Measurements from ENCODE around the gene STEAP4.
"Not testable (repeated sequence)": the region's sequence is repeated elsewhere in the genome, so short reads cannot be mapped to it uniquely, and the experiment has no call there.

The STEAP4 gene

DNA sequence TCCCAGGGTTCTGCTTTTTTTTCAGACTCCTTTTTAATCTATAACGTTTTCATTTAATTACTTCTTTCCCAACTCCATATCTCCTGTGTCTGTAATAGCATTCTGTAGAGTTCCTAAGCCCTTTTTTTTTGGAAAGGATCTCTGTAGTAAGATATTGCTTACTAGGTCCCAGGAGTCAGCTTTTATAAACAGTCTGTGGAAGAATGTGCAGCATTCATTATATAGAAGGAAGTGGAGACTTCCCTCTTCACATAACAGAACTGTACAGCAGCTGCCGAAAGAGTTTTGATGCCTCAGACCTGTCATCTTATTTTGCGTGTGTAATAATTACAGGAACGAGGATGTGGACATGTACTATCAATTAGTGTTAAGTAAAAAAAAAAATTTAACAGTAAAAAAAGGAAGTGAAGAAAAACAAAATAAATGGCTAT, 7.4 kb upstream of the STEAP4 start:
- no peak for DNase-seq (ENCODE audit: low read depth in 3 of 3, low spot score in 1 of 3)

GRCh38 chr7:88312061-88312663, 5.5 kb upstream of the STEAP4 start:
- no peak for DNase-seq (ENCODE audit: low read depth in 3 of 3, low spot score in 1 of 3)

- DNase-seq (ENCODE audit: low read depth in 3 of 3, low spot score in 1 of 3), result no peak
Measured at GRCh38 chr7:88311675-88312036, 5.0 kb upstream of the STEAP4 start.

DNA sequence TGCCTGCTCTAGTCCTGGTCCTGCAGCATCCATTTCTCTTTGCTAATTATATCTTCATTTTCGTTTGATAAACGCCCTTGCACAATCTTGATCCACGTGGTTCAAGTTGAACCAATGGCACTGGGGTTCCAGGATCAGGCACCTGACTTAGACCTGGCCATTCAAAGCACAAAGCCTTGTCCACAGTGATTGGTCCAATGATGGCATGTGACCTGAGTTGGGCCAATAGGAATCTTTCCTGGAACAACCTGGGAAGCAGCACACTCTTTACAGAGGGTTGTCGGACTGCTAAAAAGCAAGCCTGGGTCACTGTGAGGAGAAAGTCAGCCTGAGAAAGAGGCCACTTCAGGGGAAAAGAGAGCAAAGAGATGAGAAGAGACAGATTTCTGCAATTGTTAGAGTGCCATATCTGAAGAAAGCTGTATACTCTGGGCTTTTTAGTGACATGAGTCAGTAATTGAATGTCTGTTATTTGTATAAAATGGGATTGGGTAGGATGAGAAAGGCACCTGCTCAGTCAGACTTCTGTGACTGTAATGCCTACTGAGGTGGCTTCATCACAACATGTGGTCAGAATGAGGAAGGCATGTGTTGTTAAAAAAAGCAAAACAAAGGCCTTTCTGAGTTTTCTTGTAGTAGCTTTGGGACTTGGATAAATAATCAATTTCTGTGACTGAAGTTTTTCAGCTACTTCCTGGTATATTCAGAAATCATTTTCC, 4.4 kb upstream of the STEAP4 start:
- DNase-seq (ENCODE audit: low read depth in 3 of 3, low spot score in 1 of 3), result no peak

DNA sequence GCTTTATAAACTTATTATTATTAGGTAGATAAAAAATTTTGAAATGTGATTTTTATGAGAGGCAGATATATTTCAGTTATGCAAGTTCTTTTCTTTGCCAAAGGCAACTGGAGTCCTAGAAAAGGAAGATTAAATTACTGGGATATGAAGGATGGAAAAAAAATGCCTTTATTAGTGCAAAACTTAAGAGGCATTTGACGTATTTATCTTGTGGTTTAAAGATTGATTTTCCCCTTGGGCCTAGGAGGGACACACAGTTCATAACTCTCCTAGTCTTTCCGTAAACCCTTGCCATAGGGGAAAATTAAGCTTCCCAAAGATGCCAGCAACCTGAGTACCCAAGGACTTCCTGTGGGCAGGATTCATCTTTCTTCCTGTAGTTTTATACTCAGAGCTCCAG, 3.1 kb upstream of the STEAP4 start:
- no peak for DNase-seq (ENCODE audit: low read depth in 3 of 3, low spot score in 1 of 3)

DNA sequence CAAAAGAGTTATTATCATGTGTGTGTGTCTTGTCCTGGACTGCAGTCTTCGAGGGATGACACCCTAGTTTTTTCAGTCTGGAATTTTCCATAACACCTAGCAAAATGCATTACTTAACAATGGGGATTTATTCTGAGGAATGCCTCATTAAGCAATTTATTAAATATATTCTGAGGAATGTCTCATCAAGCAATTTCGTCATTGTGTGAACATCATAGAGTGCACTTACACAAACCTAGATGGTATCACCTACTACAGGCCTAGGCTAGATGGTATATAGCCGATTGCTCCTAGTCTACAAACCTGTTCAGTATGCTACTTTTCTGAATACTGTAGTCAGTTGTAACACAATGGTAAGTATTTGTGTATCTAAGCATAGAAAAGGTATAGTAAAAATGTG, 1.1 kb upstream of the STEAP4 start:
- DNase-seq (ENCODE audit: low read depth in 3 of 3, low spot score in 1 of 3), result no peak

DNA sequence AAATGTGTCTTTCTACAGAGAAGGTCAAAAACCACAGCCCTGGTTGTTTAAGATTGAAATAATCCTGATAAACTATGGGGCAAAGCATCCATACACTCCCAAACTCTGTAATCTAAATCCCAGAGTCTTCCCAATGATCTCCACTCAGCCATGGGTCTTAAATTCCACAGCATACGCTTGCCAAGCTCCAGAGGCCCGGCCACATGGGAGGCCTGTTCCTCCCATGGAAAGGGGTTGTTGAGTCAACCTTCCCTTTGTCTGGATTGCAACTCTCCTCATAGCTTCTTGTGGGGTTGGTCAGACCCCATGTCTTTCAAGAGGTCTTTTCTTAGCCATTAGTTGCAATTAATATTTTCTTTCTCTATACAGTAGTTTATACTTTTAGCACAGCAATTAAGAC, 718 bp upstream of the STEAP4 start:
- no peak for DNase-seq (ENCODE audit: low read depth in 3 of 3, low spot score in 1 of 3)

DNA sequence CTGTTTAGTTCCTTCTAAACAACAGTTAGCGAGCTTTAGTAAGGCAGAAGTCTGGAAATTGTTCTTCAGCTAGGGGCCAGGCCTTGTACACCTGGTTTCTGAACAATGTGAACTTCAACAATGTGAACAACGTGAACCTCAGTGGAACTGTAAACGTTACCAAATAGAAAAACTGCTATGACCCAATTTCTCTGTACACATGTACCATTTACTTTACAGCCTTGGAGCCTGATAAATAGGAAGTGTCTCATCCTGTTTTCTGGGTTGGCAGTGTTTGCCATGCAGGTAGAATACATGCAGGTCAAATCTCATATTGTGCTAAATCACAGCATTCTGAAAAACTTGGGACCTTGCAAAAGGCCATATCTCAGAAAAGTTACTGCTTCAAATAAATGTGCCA, 1.6 kb downstream of the STEAP4 start:
- DNase-seq (ENCODE audit: low read depth in 3 of 3, low spot score in 1 of 3), result no peak

DNA sequence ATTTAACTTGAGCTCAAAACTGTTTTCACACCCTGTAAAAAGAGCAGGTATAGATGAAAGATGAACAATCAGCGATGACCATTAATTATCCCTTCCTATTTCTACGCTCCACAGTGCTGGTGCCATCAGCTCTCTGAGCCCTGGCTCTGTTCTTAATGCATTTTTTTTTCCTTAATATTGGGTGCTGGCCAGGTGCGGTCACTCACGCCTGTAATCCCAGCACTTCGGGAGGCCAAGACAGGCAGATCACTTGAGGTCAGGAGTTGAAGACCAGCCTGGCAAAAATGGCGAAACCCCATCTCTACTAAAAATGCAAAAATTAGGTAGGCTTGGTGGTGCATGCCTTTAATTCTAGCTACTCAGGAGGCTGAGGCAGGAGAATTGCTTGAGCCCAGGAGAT, 4.2 kb downstream of the STEAP4 start:
- no peak for DNase-seq (ENCODE audit: low read depth in 3 of 3, low spot score in 1 of 3)

DNA sequence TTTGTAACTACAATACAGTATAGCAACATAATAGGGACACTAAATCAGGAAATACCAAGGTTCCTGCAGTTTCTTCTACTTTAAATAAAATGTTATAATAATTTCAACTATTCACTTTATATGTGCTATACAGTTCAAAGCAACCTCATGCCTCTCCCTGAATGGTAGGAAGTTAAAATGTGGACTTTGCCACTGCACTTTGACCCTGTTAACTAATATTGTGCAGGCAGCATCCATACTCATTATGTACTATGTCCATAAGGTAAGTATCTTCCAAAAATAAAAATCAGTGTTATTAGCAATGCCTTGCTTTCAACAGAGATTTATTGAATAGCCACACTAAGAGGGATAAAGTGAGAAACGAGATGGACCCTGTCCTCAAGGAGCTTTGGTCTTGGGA, 4.8 kb downstream of the STEAP4 start:
- DNase-seq (ENCODE audit: low read depth in 3 of 3, low spot score in 1 of 3), result no peak

DNA sequence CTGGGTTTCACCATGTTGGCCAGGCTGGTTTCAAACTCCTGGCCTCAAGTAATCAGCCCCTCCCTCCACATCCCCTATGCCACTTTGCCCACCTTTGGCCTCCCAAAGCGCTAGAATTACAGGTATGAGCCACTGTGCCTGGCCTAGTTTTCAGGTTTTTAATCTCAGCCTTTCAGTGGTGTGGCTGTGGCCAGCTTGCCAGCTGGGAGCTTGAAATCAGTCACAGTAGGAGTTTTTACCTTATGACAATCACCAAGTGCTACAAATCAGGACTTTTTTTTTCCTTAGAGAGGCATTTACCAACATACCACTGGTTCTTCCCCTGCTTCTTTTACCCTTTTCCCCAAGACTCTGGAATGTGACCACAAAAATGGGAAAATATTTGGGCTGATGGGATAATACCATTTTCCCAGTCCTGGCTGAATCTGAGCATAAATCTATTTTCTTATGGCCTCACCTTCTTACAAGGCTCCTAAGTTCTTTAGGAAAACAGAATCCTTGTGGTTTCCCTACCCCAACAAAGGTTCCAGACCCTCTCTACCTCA, 6.2 kb downstream of the STEAP4 start:
- no peak for DNase-seq (ENCODE audit: low read depth in 3 of 3, low spot score in 1 of 3)

- no peak for DNase-seq (ENCODE audit: low read depth in 3 of 3, low spot score in 1 of 3)
Measured at GRCh38 chr7:88299126-88299525, 7.6 kb downstream of the STEAP4 start.

- DNase-seq (ENCODE audit: low read depth in 3 of 3, low spot score in 1 of 3), result no peak
Measured at GRCh38 chr7:88293866-88294265, 12.8 kb downstream of the STEAP4 start.

GRCh38 chr7:88291398-88292173, 15.1 kb downstream of the STEAP4 start:
- DNase-seq (ENCODE audit: low read depth in 3 of 3, low spot score in 1 of 3), result no peak

DNA sequence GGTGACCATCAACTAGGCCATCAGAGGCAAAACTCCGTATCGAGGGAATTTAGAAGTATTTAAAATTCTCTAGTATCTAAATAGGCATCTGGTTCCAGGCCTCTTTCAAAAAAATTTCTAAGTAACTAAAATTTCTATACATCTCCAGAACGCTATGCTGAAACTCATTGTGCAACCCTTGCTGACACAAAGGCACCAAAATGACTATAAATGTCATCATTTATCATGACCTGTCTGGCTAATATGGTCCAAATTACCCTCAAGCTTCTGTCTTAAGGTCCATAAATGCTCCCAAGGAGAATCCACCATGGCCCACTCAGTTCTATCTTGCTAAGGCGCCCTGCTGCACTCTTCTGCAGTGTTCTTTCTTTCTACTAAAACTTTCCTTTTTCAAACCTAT, 16.2 kb downstream of the STEAP4 start:
- no peak for DNase-seq (ENCODE audit: low read depth in 3 of 3, low spot score in 1 of 3)

DNA sequence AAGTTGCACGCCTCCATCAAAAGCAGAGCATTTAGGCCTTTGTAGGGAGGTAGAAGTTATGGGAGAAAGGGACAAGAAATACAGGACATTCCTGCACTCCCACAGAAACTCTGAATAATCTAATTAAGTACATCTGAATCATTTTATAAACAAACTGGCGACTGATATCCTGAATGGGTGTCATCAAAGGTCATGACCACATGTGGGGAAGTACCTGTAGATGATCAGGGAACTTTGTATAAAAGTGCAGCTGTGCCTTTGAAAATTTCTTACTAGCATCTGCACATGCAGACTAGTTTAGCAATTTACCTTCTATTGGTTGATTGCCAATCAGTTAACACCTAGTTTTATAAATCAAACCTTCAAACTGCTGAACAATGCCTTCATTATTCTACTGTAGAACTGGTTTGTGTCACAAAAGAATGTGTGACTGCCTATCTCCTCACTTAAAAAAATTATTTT, 17.1 kb downstream of the STEAP4 start:
- no peak for DNase-seq (ENCODE audit: low read depth in 3 of 3, low spot score in 1 of 3)

DNA sequence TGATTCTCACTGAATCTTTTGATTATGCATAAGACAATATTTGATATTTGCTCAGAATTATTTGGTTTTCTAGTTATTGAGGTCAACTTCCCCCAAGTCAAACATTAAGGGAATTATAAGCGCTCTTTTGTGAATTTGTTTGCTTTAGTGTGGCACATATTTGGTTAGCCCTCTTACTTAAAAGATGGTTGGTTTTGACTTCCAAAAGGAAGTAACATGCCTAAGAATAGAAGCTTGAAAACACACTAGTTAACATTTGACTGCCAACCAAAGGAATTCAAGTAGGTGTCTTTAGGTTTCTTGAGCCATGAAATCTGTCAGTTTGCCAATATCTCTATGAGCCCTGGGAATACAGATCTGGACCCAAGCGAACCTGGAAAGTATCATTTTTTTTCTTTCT, 24.9 kb downstream of the STEAP4 start:
- no peak for DNase-seq (ENCODE audit: low read depth in 3 of 3, low spot score in 1 of 3)

DNA sequence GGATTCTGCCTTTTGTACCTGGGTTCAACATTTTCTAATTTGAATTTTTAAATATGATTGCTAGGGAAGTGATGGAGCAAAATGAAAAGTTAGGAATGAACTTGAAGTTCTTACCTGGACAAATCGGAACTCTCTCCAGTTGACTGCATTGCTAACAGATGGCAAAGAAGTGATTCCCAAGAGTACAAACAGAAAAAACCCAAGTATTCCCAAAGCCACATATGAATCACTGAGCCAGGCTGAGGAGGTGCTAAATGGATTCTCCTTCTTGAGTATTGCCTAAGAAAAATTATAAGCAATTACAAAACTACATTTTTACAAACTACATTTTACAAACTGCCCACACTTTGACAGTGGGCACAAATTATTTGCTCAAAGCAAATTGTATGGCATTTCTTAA, 25.9 kb downstream of the STEAP4 start:
- no peak for DNase-seq (ENCODE audit: low read depth in 3 of 3, low spot score in 1 of 3)

DNA sequence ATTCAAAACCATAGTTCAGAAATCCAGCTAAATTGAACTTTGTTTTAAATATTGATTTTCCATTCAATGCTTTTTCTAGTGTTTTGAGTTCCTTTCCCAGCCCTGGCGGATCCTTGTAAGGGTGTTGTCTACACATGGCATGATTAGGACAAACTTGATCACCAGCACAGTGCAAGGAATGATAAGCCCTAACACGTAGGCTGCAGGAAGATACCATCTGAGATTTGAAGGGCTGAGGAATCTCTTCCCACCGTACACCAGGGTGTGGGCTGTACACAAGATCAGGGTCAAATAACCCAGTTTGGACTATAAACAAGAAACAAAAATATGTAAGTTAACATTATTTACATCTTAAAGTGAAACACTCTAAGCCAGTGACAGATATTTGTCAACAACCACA, 27.4 kb downstream of the STEAP4 start:
- no peak for DNase-seq (ENCODE audit: low read depth in 3 of 3, low spot score in 1 of 3)

DNA sequence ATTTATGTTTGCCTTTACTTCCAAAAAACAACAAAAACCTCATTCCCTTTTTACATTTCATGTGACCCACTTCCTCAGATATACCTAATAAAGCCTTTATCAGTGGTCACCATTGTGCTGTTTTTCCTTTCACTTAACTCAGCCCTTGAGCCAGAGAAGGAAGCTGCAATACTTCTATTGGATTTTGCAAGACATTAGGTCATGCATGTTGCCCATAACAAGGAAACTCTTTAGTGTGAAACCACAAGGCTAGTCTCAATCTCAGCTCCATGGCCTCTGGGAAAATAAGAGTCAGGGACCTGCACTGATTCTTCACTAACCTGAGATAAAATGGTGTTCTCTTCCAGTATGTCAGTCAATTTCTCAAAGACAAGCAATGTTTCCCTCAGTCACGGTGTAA, 27.8 kb downstream of the STEAP4 start:
- no peak for DNase-seq (ENCODE audit: low read depth in 3 of 3, low spot score in 1 of 3)

DNA sequence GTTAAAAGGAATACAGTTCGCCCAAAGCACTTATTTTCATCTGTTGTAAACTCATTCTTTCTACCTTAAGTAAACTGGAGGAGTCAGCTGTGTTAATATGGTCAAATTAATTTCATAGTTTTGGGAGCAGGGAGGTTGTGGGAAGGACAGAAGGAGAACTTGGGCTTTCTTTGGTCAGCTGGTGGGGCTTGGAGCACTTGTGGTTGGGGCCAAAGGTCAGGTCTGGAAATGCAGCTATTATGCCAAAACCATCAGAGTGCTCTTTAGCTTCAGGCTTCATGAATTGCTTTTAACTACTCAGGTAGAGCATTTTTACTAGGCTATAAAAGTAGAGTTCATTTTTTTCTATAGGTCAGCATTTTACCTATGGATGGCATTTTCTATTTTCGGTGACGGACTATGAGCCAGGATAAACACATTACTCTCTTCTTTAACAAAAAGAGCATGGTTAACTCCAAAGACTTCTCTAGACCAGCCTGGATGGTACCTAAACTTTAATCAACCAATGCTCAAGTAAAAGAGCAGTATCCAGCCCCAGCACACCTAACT, 30.0 kb downstream of the STEAP4 start:
- no peak for DNase-seq (ENCODE audit: low read depth in 3 of 3, low spot score in 1 of 3)

DNA sequence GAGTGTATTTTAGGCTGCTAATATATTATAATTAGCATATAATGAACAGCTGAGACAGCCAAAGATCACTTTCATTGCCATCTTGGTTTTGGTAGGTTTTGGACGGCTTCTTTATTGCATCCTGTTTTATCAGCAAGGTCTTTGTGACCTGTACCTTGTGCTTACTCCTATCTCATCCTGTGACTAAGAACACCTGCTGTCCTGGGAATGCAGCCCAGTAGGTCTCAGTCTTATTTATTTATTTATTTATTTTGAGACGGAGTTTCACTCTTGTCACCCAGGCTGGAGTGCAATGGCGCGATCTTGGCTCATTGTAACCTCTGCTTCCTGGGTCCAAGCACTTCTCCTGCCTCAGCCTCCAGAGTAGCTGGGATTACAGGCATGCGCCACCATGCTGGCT, 31.8 kb downstream of the STEAP4 start:
- DNase-seq (ENCODE audit: low read depth in 3 of 3, low spot score in 1 of 3), result not testable (repeated sequence)
